OCI-LY1 (cell line): ENCODE data around the gene NAT14.

Experiments used
- H2AFZ ChIP-seq: fragments of 200-600 bp; sonication (generic), shearing (Covaris generic); 2 replicates; pipeline ENCODE4 v1.6.0; 2014; ENCODE audit warnings: antibody characterized with exemption, mild to moderate bottlenecking, low read length
- H3F3A ChIP-seq: fragments of 200-600 bp; sonication (generic), shearing (Covaris generic); 2 replicates; pipeline ENCODE4 v1.6.0; 2014; ENCODE audit warnings: mild to moderate bottlenecking, antibody characterized with exemption, low read length, moderate library complexity; ENCODE audit not compliant: insufficient read depth
- H3K27ac ChIP-seq: fragments of 200-600 bp; sonication (generic); 2 replicates; pipeline ENCODE4 v1.5.1; 2014; ENCODE audit warnings: low read length, mixed run types, mild to moderate bottlenecking, low read depth; ENCODE audit not compliant: poor library complexity, severe bottlenecking
- H3K27me3 ChIP-seq: fragments of 200-600 bp; sonication (generic); 2 replicates; pipeline ENCODE4 v1.6.0; 2014; ENCODE audit warnings: antibody characterized with exemption, mild to moderate bottlenecking, low read length, moderate library complexity; ENCODE audit not compliant: insufficient read depth
- H3K36me3 ChIP-seq: fragments of 200-600 bp; sonication (generic); 2 replicates; pipeline ENCODE4 v1.6.1; 2014; ENCODE audit warnings: mild to moderate bottlenecking, antibody characterized with exemption, low read length, moderate library complexity, mixed read lengths; ENCODE audit not compliant: insufficient read depth
- H3K4me1 ChIP-seq: fragments of 200-600 bp; sonication (generic); 2 replicates; pipeline ENCODE4 v1.5.1; 2014; ENCODE audit warnings: mild to moderate bottlenecking, low read length, moderate library complexity; ENCODE audit not compliant: insufficient read depth, severe bottlenecking
- H3K4me2 ChIP-seq: fragments of 200-600 bp; sonication (generic), shearing (Covaris generic); 2 replicates; pipeline ENCODE4 v1.6.1; 2014; ENCODE audit warnings: low read length
- H3K4me3 ChIP-seq: fragments of 200-600 bp; sonication (generic); 2 replicates; pipeline ENCODE4 v1.5.1; 2014; ENCODE audit warnings: low read length, low read depth, mild to moderate bottlenecking, mixed read lengths; ENCODE audit not compliant: poor library complexity, severe bottlenecking
- H3K79me2 ChIP-seq: fragments of 200-600 bp; shearing (Covaris generic); 2 replicates; pipeline ENCODE4 v1.6.1; 2016; ENCODE audit warnings: mixed run types, low read length, mixed read lengths; ENCODE audit not compliant: insufficient read depth
- H3K9ac ChIP-seq: fragments of 200-600 bp; sonication (generic), shearing (Covaris generic); 2 replicates; pipeline ENCODE4 v1.6.1; 2014; ENCODE audit warnings: mild to moderate bottlenecking, low read length, mixed read lengths
- H3K9me2 ChIP-seq: fragments of 200-600 bp; sonication (generic), shearing (Covaris generic); 2 replicates; pipeline ENCODE4 v1.6.1; 2014; ENCODE audit warnings: low read depth, mild to moderate bottlenecking, low read length, mixed read lengths
- H3K9me3 ChIP-seq: fragments of 200-600 bp; shearing (Covaris generic); 2 replicates; pipeline ENCODE4 v1.6.1; 2014; ENCODE audit warnings: low read length, mixed read lengths
- H4K20me1 ChIP-seq: fragments of 200-600 bp; sonication (generic), shearing (Covaris generic); 2 replicates; pipeline ENCODE4 v1.6.0; 2016; ENCODE audit warnings: mild to moderate bottlenecking, low read length; ENCODE audit not compliant: insufficient read depth
- CTCF ChIP-seq: fragments of 200-600 bp; sonication (generic), shearing (Covaris generic); IDR thresholded peaks from 2 replicates; pipeline ENCODE4 v1.5.1; 2017; ENCODE audit warnings: mild to moderate bottlenecking, antibody characterized with exemption, low read length, moderate library complexity, mixed read lengths
- EZH2 ChIP-seq: fragments of 200-600 bp; sonication (generic), shearing (Covaris generic); IDR thresholded peaks from 2 replicates; pipeline ENCODE4 v1.8.0; 2017; ENCODE audit warnings: borderline replicate concordance, mixed run types, mild to moderate bottlenecking, antibody characterized with exemption, low read length, moderate library complexity, mixed read lengths

NAT14 gene

DNA sequence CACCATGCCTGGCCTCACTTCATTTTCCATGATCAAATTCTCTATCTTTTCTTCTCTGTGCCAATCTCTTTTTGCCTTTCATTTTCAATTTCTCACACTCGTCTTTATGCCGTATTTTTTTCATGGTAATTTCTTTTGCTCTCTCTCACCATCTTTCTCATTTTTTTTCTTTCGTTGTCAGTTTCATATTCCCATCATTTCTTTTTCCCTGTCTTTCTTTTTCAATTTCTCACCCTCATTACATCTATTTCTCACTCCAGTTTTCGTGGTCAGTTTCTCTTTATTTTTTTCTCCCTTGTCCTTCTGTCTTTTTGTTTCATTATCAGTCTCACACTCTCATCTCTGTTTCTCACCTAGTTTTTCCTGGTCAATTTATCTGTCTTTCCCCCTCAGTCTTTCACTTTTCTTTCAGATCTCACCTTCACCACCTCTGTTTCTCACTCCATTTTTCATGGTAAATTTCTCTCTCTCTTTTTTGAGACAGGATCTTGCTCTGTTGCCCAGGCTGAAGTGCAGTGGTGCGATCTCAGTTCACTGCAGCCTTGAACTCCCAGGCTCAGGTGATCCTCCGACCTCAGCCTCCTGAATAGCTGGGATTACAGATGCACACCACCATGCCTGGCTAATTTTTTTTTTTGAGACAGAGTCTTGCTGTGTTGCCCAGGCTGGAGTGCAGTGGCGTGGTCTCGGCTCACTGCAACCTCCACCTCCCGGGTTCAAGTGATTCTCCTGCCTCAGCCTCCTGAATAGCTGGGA lies 17.4 kb downstream of the NAT14 start:
- peaks cover 6% of the 10 kb centered on the region for H3K4me1 ChIP-seq
- H2AFZ ChIP-seq: no peak overlapping the region
- no peaks in the 10 kb centered on the region for H3K79me2 ChIP-seq
- no peak overlapping the region for H3K27ac ChIP-seq
- H3K36me3 ChIP-seq: no peaks in the 10 kb centered on the region
- H3K4me2 ChIP-seq: no peak overlapping the region
- H4K20me1 ChIP-seq: no peaks in the 10 kb centered on the region
- H3K9me3 ChIP-seq: no peaks in the 10 kb centered on the region
- peaks cover 4% of the 10 kb centered on the region; the same call in 1 of the 2 replicates for H3K27me3 ChIP-seq
- no peak overlapping the region for H3K4me3 ChIP-seq
- no peak overlapping the region for H3K9ac ChIP-seq
- no peaks in the 10 kb centered on the region for H3K9me2 ChIP-seq
- TF ChIP-seq EZH2 (no peak), CTCF (no peak)
- no peaks in the 10 kb centered on the region for H3F3A ChIP-seq

- Histone ChIP-seq H2AFZ (no peak overlapping the region), H3K9ac (no peak overlapping the region)
Measured at GRCh38 chr19:55503157-55503501, 18.1 kb downstream of the NAT14 start.

GRCh38 chr19:55503502-55504251 lies 18.7 kb downstream of the NAT14 start:
- no peak overlapping the region for H3K9ac ChIP-seq
- H3K9me2 ChIP-seq: no peaks in the 10 kb centered on the region
- TF ChIP-seq CTCF: peak; percentile 92
- TF ChIP-seq EZH2: no peak
- no peaks in the 10 kb centered on the region for H3K9me3 ChIP-seq
- peaks cover 4% of the 10 kb centered on the region; the same call in 1 of the 2 replicates for H3K27me3 ChIP-seq
- no peaks in the 10 kb centered on the region for H4K20me1 ChIP-seq
- no peaks in the 10 kb centered on the region for H3K79me2 ChIP-seq
- no peak overlapping the region for H3K27ac ChIP-seq
- H3F3A ChIP-seq: no peaks in the 10 kb centered on the region
- peaks cover 6% of the 10 kb centered on the region for H3K4me1 ChIP-seq
- peak overlapping the region; percentile 25 for H3K4me3 ChIP-seq
- H3K4me2 ChIP-seq: peak overlapping the region; percentile 56
- no peak overlapping the region for H2AFZ ChIP-seq
- H3K36me3 ChIP-seq: no peaks in the 10 kb centered on the region

More at GRCh38 chr19:55503157-55503501, 18.1 kb downstream of the NAT14 start:
- H3K9me2 ChIP-seq: no peaks in the 10 kb centered on the region
- H3K27ac ChIP-seq: no peak overlapping the region
- H3K4me1 ChIP-seq: peaks cover 6% of the 10 kb centered on the region
- no peaks in the 10 kb centered on the region for H3K36me3 ChIP-seq
- H3K9me3 ChIP-seq: no peaks in the 10 kb centered on the region
- H3K4me3 ChIP-seq: no peak overlapping the region
- peaks cover 4% of the 10 kb centered on the region; the same call in 1 of the 2 replicates for H3K27me3 ChIP-seq
- H3K79me2 ChIP-seq: no peaks in the 10 kb centered on the region
- no peaks in the 10 kb centered on the region for H3F3A ChIP-seq
- no peak overlapping the region for H3K4me2 ChIP-seq
- H4K20me1 ChIP-seq: no peaks in the 10 kb centered on the region
- no peak for TF ChIP-seq CTCF
